COLO668 (cell line): ENCODE results near the gene SLITRK1.

Experiments used
- DNase-seq: peaks from one replicate; lab custom pipeline; 2025; ENCODE audit not compliant: unreplicated experiment; lab: John Stamatoyannopoulos, UW

Gene SLITRK1

GRCh38 chr13:83881917-83882605 is at the start of gene SLITRK1:
Gene SLITRK1, minus strand, starts transcription at chr13:83882474. Its CDS starts 967 bp downstream, at chr13:83881507.
- DNase-seq, result no peak

- no peak for DNase-seq
These were observed 46.9 kb upstream of the SLITRK1 start for GRCh38 chr13:83929157-83929556.

GRCh38 chr13:83919775-83920174 is 37.5 kb upstream of the SLITRK1 start:
- DNase-seq, result no peak

- DNase-seq, result no peak
These were observed 32.1 kb upstream of the SLITRK1 start for GRCh38 chr13:83914368-83914767.

- no peak for DNase-seq
These were observed 25.1 kb upstream of the SLITRK1 start for GRCh38 chr13:83907196-83907989.

GRCh38 chr13:83906240-83906820 is 24.1 kb upstream of the SLITRK1 start:
- no peak for DNase-seq

GRCh38 chr13:83905641-83906040 is 23.4 kb upstream of the SLITRK1 start:
- DNase-seq, result no peak

- DNase-seq, result no peak
These were observed 13.8 kb upstream of the SLITRK1 start for GRCh38 chr13:83895994-83896580.

GRCh38 chr13:83890358-83890757 is 8.1 kb upstream of the SLITRK1 start:
- no peak for DNase-seq

GRCh38 chr13:83884141-83884540 is 1.9 kb upstream of the SLITRK1 start:
- DNase-seq, result no peak

GRCh38 chr13:83883061-83883523 is 818 bp upstream of the SLITRK1 start:
- DNase-seq, result no peak

GRCh38 chr13:83882606-83882959 is 309 bp upstream of the SLITRK1 start:
- DNase-seq, result no peak

- no peak for DNase-seq
These were observed 1.1 kb downstream of the SLITRK1 start for GRCh38 chr13:83881140-83881684.

- DNase-seq, result no peak
These were observed 1.8 kb downstream of the SLITRK1 start for GRCh38 chr13:83880275-83881139.

GRCh38 chr13:83879431-83880171 is 2.7 kb downstream of the SLITRK1 start:
- DNase-seq, result no peak

- no peak for DNase-seq
These were observed 3.4 kb downstream of the SLITRK1 start for GRCh38 chr13:83878691-83879430.

- no peak for DNase-seq
These were observed 4.5 kb downstream of the SLITRK1 start for GRCh38 chr13:83877651-83878355.

GRCh38 chr13:83876546-83876945 is 5.7 kb downstream of the SLITRK1 start:
- no peak for DNase-seq
